A549 (cell line): ENCODE measurements around the gene MINDY4. TPM values are rescaled to one million over a fixed set of nuclear protein-coding genes. Genes with fewer than 3 reads are reported as not detected.

ENCODE experiments used
- ATAC-seq, 2 experiments: fragments of 200-7000 bp in 1 of 2; fragments of >200 bp in 1 of 2; cut with Nextera tagmentation in 1 of 2; cut with Tn5 transposase in 1 of 2; 3 replicates each; pipeline versions ENCODE4 v1.8.0 to v1.9.1; 2018 to 2020; ENCODE audit warnings: mild to moderate bottlenecking in 1 of 2, moderate library complexity in 1 of 2
- CTCF ChIA-PET: fragments of 300-600 bp; sonication (Branson Sonifier 250); formaldehyde crosslinking; extraction: SDS; loops from one replicate; lab custom pipeline; 2021; ENCODE audit warnings: antibody characterized with exemption, inconsistent platforms; lab: Yijun Ruan, JAX
- POLR2A ChIA-PET: fragments of 350-600 bp; formaldehyde crosslinking; extraction: SDS; loops from one replicate; lab custom pipeline; 2021; ENCODE audit warnings: antibody characterized with exemption, inconsistent platforms; lab: Yijun Ruan, JAX
- DNase-seq, 2 experiments: peaks; one replicate each; pipeline versions ENCODE4 v3.0.0 to v3.0.0-alpha.2; 2011 to 2016; ENCODE audit warnings: low read depth in 1 of 2, low spot score in 1 of 2
- FAIRE-seq: peaks from 2 replicates; lab custom pipeline; 2011; peaks lifted over from hg19 to GRCh38; lab: Jason Lieb, UNC
- H3K27ac ChIP-seq, 2 experiments: fragments of >200 bp; sonication (Bioruptor Twin); formaldehyde crosslinking; 3 replicates each; pipeline ENCODE4 v1.5.1; 2016 to 2017
- H3K4me1 ChIP-seq: fragments of >200 bp; sonication (Bioruptor Twin); formaldehyde crosslinking; 3 replicates; pipeline ENCODE4 v1.6.1; 2016
- H3K4me2 ChIP-seq: fragments of >200 bp; sonication (Bioruptor Twin); formaldehyde crosslinking; 3 replicates; pipeline ENCODE4 v1.6.1; 2016
- H3K4me3 ChIP-seq: fragments of >200 bp; sonication (Bioruptor Twin); formaldehyde crosslinking; 3 replicates; pipeline ENCODE4 v1.5.1; 2016
- H3K9me3 ChIP-seq: fragments of >200 bp; sonication (Bioruptor Twin); formaldehyde crosslinking; 3 replicates; pipeline ENCODE4 v1.6.1; 2016
- BCL3 ChIP-seq: fragments of >200 bp; sonication (Bioruptor Twin); formaldehyde crosslinking; IDR thresholded peaks from 3 replicates; pipeline ENCODE4 v1.6.1; 2016
- CBX8 ChIP-seq: fragments of 200-600 bp; sonication (generic); IDR thresholded peaks from 2 replicates; pipeline ENCODE4 v1.6.1; 2016
- CHD2 ChIP-seq: fragments of 150-350 bp; IDR thresholded peaks from 2 replicates; pipeline ENCODE4 v1.6.1; 2014; ENCODE audit warnings: low read length; ENCODE audit not compliant: partially characterized antibody
- CTCF ChIP-seq: fragments of >200 bp; sonication (Bioruptor Twin); formaldehyde crosslinking; IDR thresholded peaks from 3 replicates; pipeline ENCODE4 v1.5.1; 2016
- E2F6 ChIP-seq: IDR thresholded peaks from 2 replicates; pipeline ENCODE4 v1.6.1; 2012; ENCODE audit warnings: low read depth, borderline replicate concordance
- EHF ChIP-seq: fragments of 250-450 bp; sonication (Bioruptor Pico); IDR thresholded peaks from 2 replicates; pipeline ENCODE4 v1.5.0; 2020; ENCODE audit warnings: mild to moderate bottlenecking
- ELK1 ChIP-seq: fragments of 150-350 bp; IDR thresholded peaks from 2 replicates; pipeline ENCODE4 v1.6.1; 2014; ENCODE audit warnings: low read depth, mild to moderate bottlenecking, low read length
- ESRRA ChIP-seq: fragments of 150-350 bp; IDR thresholded peaks from 2 replicates; pipeline ENCODE4 v1.6.1; 2014; ENCODE audit warnings: mild to moderate bottlenecking, low read length, borderline replicate concordance
- FOSB ChIP-seq: fragments of 250-450 bp; sonication (Bioruptor Pico); IDR thresholded peaks from 2 replicates; pipeline ENCODE4 v1.5.0; 2020; ENCODE audit warnings: mild to moderate bottlenecking, moderate library complexity
- HDAC2 ChIP-seq: fragments of 200-600 bp; sonication (generic); IDR thresholded peaks from 2 replicates; pipeline ENCODE4 v1.6.1; 2016
- HES2 ChIP-seq: fragments of >200 bp; sonication (Bioruptor Twin); formaldehyde crosslinking; IDR thresholded peaks from 2 replicates; pipeline ENCODE4 v1.6.1; 2016
- HMGXB4 ChIP-seq: fragments of 250-450 bp; sonication (Bioruptor Pico); IDR thresholded peaks from 2 replicates; pipeline ENCODE4 v1.5.0; 2021; ENCODE audit warnings: mild to moderate bottlenecking, moderate library complexity, borderline replicate concordance
- HOXB5 ChIP-seq: fragments of 250-450 bp; sonication (Bioruptor Pico); IDR thresholded peaks from 2 replicates; pipeline ENCODE4 v1.5.0; 2020; ENCODE audit warnings: mild to moderate bottlenecking, moderate library complexity
- JUNB ChIP-seq: fragments of >200 bp; sonication (Bioruptor Twin); formaldehyde crosslinking; IDR thresholded peaks from 2 replicates; pipeline ENCODE4 v1.6.1; 2016
- KDM5A ChIP-seq: fragments of 200-600 bp; sonication (generic); IDR thresholded peaks from 2 replicates; pipeline ENCODE4 v1.6.1; 2016; ENCODE audit warnings: antibody characterized with exemption, mild to moderate bottlenecking
- MAFK ChIP-seq: fragments of 450-650 bp; IDR thresholded peaks from 2 replicates; pipeline ENCODE4 v1.6.1; 2014; ENCODE audit not compliant: partially characterized antibody
- MYC ChIP-seq: IDR thresholded peaks from 2 replicates; pipeline ENCODE4 v1.6.1; 2012; ENCODE audit warnings: mild to moderate bottlenecking, inconsistent platforms, low read length, improper control_type of control experiment, borderline replicate concordance
- NFE2L2 ChIP-seq: fragments of 150-350 bp; conservative IDR thresholded peaks from 2 replicates; pipeline ENCODE4 v1.6.1; 2014; ENCODE audit warnings: low read length
- NR3C1 ChIP-seq: fragments of >200 bp; sonication (Bioruptor Twin); formaldehyde crosslinking; IDR thresholded peaks from 3 replicates; pipeline ENCODE4 v1.6.1; 2017
- POLR2AphosphoS2 ChIP-seq: conservative IDR thresholded peaks from 2 replicates; pipeline ENCODE4 v1.6.1; 2012; ENCODE audit warnings: low read length, improper control_type of control experiment, inconsistent platforms
- RAD21 ChIP-seq, 2 experiments: fragments of >200 bp in 1 of 2; sonication (Bioruptor Twin) in 1 of 2; formaldehyde crosslinking in 1 of 2; IDR thresholded peaks in 1 of 2; conservative IDR thresholded peaks in 1 of 2; 2 replicates in 1 of 2; 3 replicates in 1 of 2; pipeline ENCODE4 v1.6.1; 2012 to 2018; ENCODE audit warnings: inconsistent platforms in 1 of 2
- RCOR1 ChIP-seq: fragments of 150-350 bp; IDR thresholded peaks from 2 replicates; pipeline ENCODE4 v1.6.1; 2014; ENCODE audit warnings: antibody characterized with exemption, low read length, low read depth
- RNF2 ChIP-seq: fragments of 200-600 bp; sonication (generic); IDR thresholded peaks from 2 replicates; pipeline ENCODE4 v1.6.1; 2016; ENCODE audit warnings: low read depth, mild to moderate bottlenecking, antibody characterized with exemption, moderate library complexity, borderline replicate concordance
- SMC3 ChIP-seq: fragments of >200 bp; sonication (Bioruptor Twin); formaldehyde crosslinking; IDR thresholded peaks from 3 replicates; pipeline ENCODE4 v1.6.1; 2018; ENCODE audit warnings: inconsistent platforms
- TFCP2L1 ChIP-seq: fragments of 250-450 bp; sonication (Bioruptor Pico); IDR thresholded peaks from 2 replicates; pipeline ENCODE4 v1.5.0; 2021; ENCODE audit warnings: mild to moderate bottlenecking
- TP53 ChIP-seq: fragments of 250-450 bp; sonication (Bioruptor Pico); IDR thresholded peaks from 2 replicates; pipeline ENCODE4 v1.5.0; 2021; ENCODE audit warnings: mild to moderate bottlenecking, moderate library complexity
- ZC3H11A ChIP-seq: fragments of 450-650 bp; IDR thresholded peaks from 2 replicates; pipeline ENCODE4 v1.6.1; 2014; ENCODE audit warnings: antibody characterized with exemption, mild to moderate bottlenecking
- ZFP36 ChIP-seq: fragments of 450-650 bp; IDR thresholded peaks from 2 replicates; pipeline ENCODE4 v1.6.1; 2014; ENCODE audit warnings: borderline replicate concordance; ENCODE audit not compliant: partially characterized antibody
- ZNF302 ChIP-seq: fragments of 250-450 bp; sonication (Bioruptor Pico); IDR thresholded peaks from 2 replicates; pipeline ENCODE4 v1.9.0; 2021; ENCODE audit warnings: inconsistent platforms, mild to moderate bottlenecking, moderate library complexity
- WGBS: methylation state at CpG from one replicate; pipeline ENCODE4 v1.1.6; 2017; ENCODE audit errors: missing lambda C conversion rate; 5-methylcytosine and 5-hydroxymethylcytosine counted together
- polyA plus RNA-seq, 4 experiments: library from polyadenylated mRNA; depleted of rRNA in 3 of 4; stranded (reverse); fragments of >200 nt; fragmentation: RNase III in 1 of 4; extraction: RNeasy Plus Mini Kit Qiagen cat#74134 plus additional on column Dnase treatment in 1 of 4; gene quantifications; 2 replicates in 3 of 4; 3 replicates in 1 of 4; pipeline ENCODE4 v1.2.3, GENCODE V29; 2011 to 2017

MINDY4 gene
- polyA plus RNA-seq, 2 of the 4 experiments (the other 2 are of a cell fraction), result 1.8 to 3.6 TPM

- H3K4me2 ChIP-seq, result no peak overlapping the region
- H3K4me1 ChIP-seq, result peaks cover 9% of the 10 kb centered on the region; the same call in 2 of the 3 replicates
- ChIA-PET POLR2A (no interaction called here), CTCF (interaction anchor here (0.7 to 1.7 kb wide), 5 partner anchors 22 to 209 kb away, joined by 3 to 6 read pairs (median 3); no protein-coding TSS in a partner anchor)
- TF ChIP-seq BCL3, result no peak
- no peak for TF ChIP-seq ZC3H11A
- TF ChIP-seq ELK1, result no peak
- no peak for TF ChIP-seq MAFK
- no peak for TF ChIP-seq RNF2
- TF ChIP-seq NR3C1, result no peak
- TF ChIP-seq CBX8, result no peak
- no peak for TF ChIP-seq EHF (CRISPR knock-in tag)
- no peak for TF ChIP-seq TFCP2L1
- no peak for TF ChIP-seq E2F6
- TF ChIP-seq HDAC2, result no peak
- no peak for TF ChIP-seq CTCF
- TF ChIP-seq JUNB, result no peak
- no peak for TF ChIP-seq POLR2AphosphoS2
- no peak for TF ChIP-seq CHD2
- no peak for TF ChIP-seq TP53
- TF ChIP-seq KDM5A, result no peak
- no peak for TF ChIP-seq HOXB5 (CRISPR knock-in tag)
- TF ChIP-seq ZNF302 (CRISPR knock-in tag), result no peak
- H3K27ac ChIP-seq, result no peak overlapping the region
- 82% methylated on average over 17 of the region's 17 CpGs for WGBS
- ATAC-seq, result no peak
- H3K4me3 ChIP-seq, result no peak overlapping the region
- FAIRE-seq, result no peak
- no peak for DNase-seq
- no peaks in the 10 kb centered on the region for H3K9me3 ChIP-seq
These were observed 142.0 kb downstream of the MINDY4 start for GRCh38 chr7:30912986-30913811.

GRCh38 chr7:30913821-30914515, 142.8 kb downstream of the MINDY4 start:
- peaks cover 9% of the 10 kb centered on the region; the same call in 2 of the 3 replicates for H3K4me1 ChIP-seq
- FAIRE-seq (no peak), ATAC-seq (no peak), DNase-seq (no peak)
- no peak overlapping the region for H3K4me3 ChIP-seq
- ChIA-PET POLR2A (no interaction called here), CTCF (interaction anchor here (0.7 to 1.7 kb wide), 4 partner anchors 21 to 209 kb away, joined by 3 to 6 read pairs (median 3); no protein-coding TSS in a partner anchor)
- H3K9me3 ChIP-seq, result no peaks in the 10 kb centered on the region
- H3K4me2 ChIP-seq, result no peak overlapping the region; the same call in 2 of the 3 replicates
- no peak overlapping the region for H3K27ac ChIP-seq
- WGBS, result 78% methylated on average over 14 of the region's 16 CpGs
- TF ChIP-seq SMC3 (no peak), ZNF302 (CRISPR knock-in tag) (no peak), RAD21 (conservative IDR thresholded peaks at IDR 0.05 in 1 of 2, IDR thresholded peaks at IDR 0.05 in 1 of 2) (no peak), NFE2L2 (no peak), RCOR1 (no peak), E2F6 (no peak), MYC (no peak), POLR2AphosphoS2 (no peak), HMGXB4 (CRISPR knock-in tag) (no peak), HOXB5 (CRISPR knock-in tag) (no peak), FOSB (CRISPR knock-in tag) (no peak), ZFP36 (no peak), HES2 (no peak), ESRRA (no peak)
